Heart left ventricle (tissue), 16 donors: ENCODE data around the gene JADE1. TPM values are rescaled to one million over a fixed set of nuclear protein-coding genes. Genes with fewer than 3 reads are reported as not detected.

ENCODE experiments used
- ATAC-seq, 4 donors: fragments of 200-7000 bp; cut with Tn5 transposase; one replicate each; pipeline ENCODE4 v1.9.1; 2020 to 2022; ENCODE audit warnings: moderate library complexity in 4 of 4, mild to moderate bottlenecking in 3 of 4, moderate number of reproducible peaks in 1 of 4
- DNase-seq, 5 donors: peaks; one replicate each; pipeline ENCODE4 v3.0.0-alpha.2; 2020
- H3K27ac ChIP-seq, 12 donors: fragments of 200-600 bp; sonication (generic) in 4 of 12; one replicate each; pipeline versions ENCODE4 v1.5.0 to v1.8.0; 2016 to 2022; ENCODE audit warnings: mild to moderate bottlenecking in 2 of 12
- H3K27me3 ChIP-seq, 9 donors: fragments of 200-600 bp; sonication (generic) in 2 of 9; one replicate each; pipeline versions ENCODE4 v1.5.1 to v1.8.0; 2016 to 2022; ENCODE audit warnings: mild to moderate bottlenecking in 3 of 9
- H3K36me3 ChIP-seq, 9 donors: fragments of 200-600 bp; sonication (generic) in 2 of 9; one replicate each; pipeline versions ENCODE4 v1.5.0 to v1.8.0; 2018 to 2022; ENCODE audit warnings: mild to moderate bottlenecking in 2 of 9
- H3K4me1 ChIP-seq, 12 donors: fragments of 200-600 bp; sonication (generic) in 4 of 12; one replicate each; pipeline versions ENCODE4 v1.5.0 to v1.8.0; 2016 to 2022; ENCODE audit warnings: mild to moderate bottlenecking in 3 of 12
- H3K4me3 ChIP-seq, 12 donors: fragments of 200-600 bp; sonication (generic) in 4 of 12; one replicate each; pipeline versions ENCODE4 v1.5.0 to v1.8.0; 2017 to 2022; ENCODE audit warnings: mild to moderate bottlenecking in 9 of 12, moderate library complexity in 4 of 12
- H3K9me3 ChIP-seq, 12 donors: fragments of 200-600 bp; sonication (generic) in 4 of 12; one replicate each; pipeline versions ENCODE4 v1.5.0 to v1.8.0; 2016 to 2022; ENCODE audit warnings: mild to moderate bottlenecking in 1 of 12
- CTCF ChIP-seq, 12 donors: fragments of 200-600 bp; sonication (generic) in 4 of 12; IDR thresholded peaks; one replicate each; pipeline versions ENCODE4 v1.5.0 to v1.8.0; 2018 to 2022; ENCODE audit warnings: antibody characterized with exemption in 12 of 12, mild to moderate bottlenecking in 5 of 12
- POLR2A ChIP-seq, 2 donors: fragments of 450-650 bp; IDR thresholded peaks; one replicate each; pipeline ENCODE4 v1.6.1; 2017; ENCODE audit warnings: antibody characterized with exemption in 2 of 2, mild to moderate bottlenecking in 2 of 2, moderate library complexity in 2 of 2
- WGBS, 4 donors: extraction: QIAGEN DNeasy Blood & Tissue Kit in 2 of 4; methylation state at CpG; one replicate each; pipeline versions ENCODE4 v1.1.5 to v1.1.7; 2013 to 2018; 5-methylcytosine and 5-hydroxymethylcytosine counted together
- intact Hi-C, 10 donors: fragments of 100-400 bp; cut with DNase I; formaldehyde crosslinking; loops; one replicate each; pipeline versions ENCODE4 v1.11.1 to v1.14.2; 2022
- polyA plus RNA-seq, 2 donors: library from polyadenylated mRNA; stranded (reverse); fragments of 200-250 nt; gene quantifications; one replicate each; pipeline ENCODE4 v1.2.3, GENCODE V29; 2013
- total RNA-seq, 9 donors: library from RNA; depleted of rRNA in 2 of 9; stranded (reverse); fragments of >200 nt in 2 of 9; fragmentation: NEBNext Ultra II Directional in 3 of 9; extraction: Animal tissue kit (Norgen Biotek cat#: 25700) in 3 of 9; gene quantifications; one replicate each; pipeline versions ENCODE4 v1.1.0 to v1.2.4, GENCODE V29; 2016 to 2023
- donor health status: ischemic (EF 13 %, LVEDD 7.1; RV severe dilation, severe dysfunction).
- donor health status: healthy with polysubstance abuse.
- donor health status: DM: no; HTN: yes; CAD: no.
- donor health status: DM: no; HTN: no; CAD: no.
- donor health status: ischemic (EF 25% LVEDD 6.9; RV normal size, moderate dysfunction).
- donor health status: ischemic (EF 25% LVEDD 5.7; RV mildly dilated, moderate dysfunction).
- donor health status: healthy.
- donor health status: DM: yes; HTN: yes; CAD: no.
- donor health status: ischemic (EF 35%, LVEDD 5.7; RV mildly dilated, moderate dysfunction).
- donor health status: nonischemic (EF 11% LVEDD 7.7; RV severe dilation, severe dysfunction).
- donor health status: DM: yes; HTN: yes; CAD: no.
- donor health status: PGD.
- donor health status: ischemic (EF 29% LVEDD 5.4; RV normal size, mild dysfunction).
- donor health status: nonischemic (EF 23%, LVEDD 6.1; RV moderate dilation, normal function).

The JADE1 gene
- total and polyA plus RNA-seq, 11 donors: 15.0 to 31.9 (median 19.7) TPM

GRCh38 chr4:128906581-128906980, 97.1 kb downstream of the JADE1 start:
- Histone ChIP-seq H3K27me3 (no peaks in the 10 kb centered on the region), H3K36me3 (no peaks in the 10 kb centered on the region), H3K9me3 (no peaks in the 10 kb centered on the region), H3K4me1 (peaks cover 0 to 4% (median 0%) of the 10 kb centered on the region in 12 donors), H3K4me3 (no peak overlapping the region), H3K27ac (no peak overlapping the region)
- no peak for DNase-seq
- no peak for ATAC-seq
- 73 to 77% (median 75%) methylated on average over 1 of the region's 1 CpG for WGBS, 4 donors
- TF ChIP-seq POLR2A (IDR thresholded peaks at IDR 0.05) (no peak), CTCF (IDR thresholded peaks at IDR 0.05) (no peak)
- intact Hi-C loops: no loop called here

GRCh38 chr4:128907981-128908380, 98.5 kb downstream of the JADE1 start:
- no peak for TF ChIP-seq CTCF (IDR thresholded peaks at IDR 0.05)
- TF ChIP-seq POLR2A (IDR thresholded peaks at IDR 0.05): no peak
- intact Hi-C loops: no loop called here

GRCh38 chr4:128908735-128909134, 99.2 kb downstream of the JADE1 start:
- intact Hi-C loops: no loop called here
- H3K36me3 ChIP-seq: no peaks in the 10 kb centered on the region
- H3K27me3 ChIP-seq: no peaks in the 10 kb centered on the region
- no peaks in the 10 kb centered on the region for H3K9me3 ChIP-seq
- H3K4me3 ChIP-seq: no peak overlapping the region
- no peak overlapping the region for H3K27ac ChIP-seq
- DNase-seq (no peak), ATAC-seq (peak in 1 of 4 donors; percentile 48)
- TF ChIP-seq POLR2A (IDR thresholded peaks at IDR 0.05): no peak
- no peak for TF ChIP-seq CTCF (IDR thresholded peaks at IDR 0.05)
- peaks cover 0 to 12% (median 0%) of the 10 kb centered on the region in 12 donors for H3K4me1 ChIP-seq
- WGBS, 4 donors: 70 to 80% (median 78%) methylated on average over 5 of the region's 5 CpGs

More at GRCh38 chr4:128907981-128908380, 98.5 kb downstream of the JADE1 start:
- H3K36me3 ChIP-seq: no peaks in the 10 kb centered on the region
- H3K4me1 ChIP-seq: peaks cover 0 to 10% (median 0%) of the 10 kb centered on the region in 12 donors
- 65 to 75% (median 70%) methylated on average over 2 of the region's 2 CpGs for WGBS, 4 donors
- DNase-seq (no peak), ATAC-seq (no peak)
- no peaks in the 10 kb centered on the region for H3K9me3 ChIP-seq
- H3K4me3 ChIP-seq: no peak overlapping the region
- H3K27me3 ChIP-seq: no peaks in the 10 kb centered on the region
- H3K27ac ChIP-seq: no peak overlapping the region

- TF ChIP-seq POLR2A (IDR thresholded peaks at IDR 0.05) (no peak), CTCF (IDR thresholded peaks at IDR 0.05) (no peak)
- WGBS, 4 donors: 69 to 79% (median 71%) methylated on average over 1 of the region's 1 CpG
- Histone ChIP-seq H3K9me3 (no peaks in the 10 kb centered on the region), H3K36me3 (no peaks in the 10 kb centered on the region), H3K4me3 (no peak overlapping the region), H3K4me1 (peaks cover 0 to 40% (median 0%) of the 10 kb centered on the region in 12 donors), H3K27ac (peak overlapping the region in 3 of 12 donors; percentile 16 to 84 (median 32)), H3K27me3 (no peaks in the 10 kb centered on the region)
- intact Hi-C loops: no loop called here
- DNase-seq (no peak), ATAC-seq (peak in 1 of 4 donors; percentile 45)
Measured at GRCh38 chr4:128913228-128913627, 103.7 kb downstream of the JADE1 start.
